DMS 273 (cell line): Measurements from ENCODE around the gene MANBA.
A peak's percentile ranks its signal among the peaks of the same experiment; 100 is the strongest.

ENCODE experiments used
- DNase-seq: peaks from one replicate; lab custom pipeline; 2025; ENCODE audit not compliant: unreplicated experiment; lab: John Stamatoyannopoulos, UW

Gene MANBA

GRCh38 chr4:102760645-102761295 is at the start of gene MANBA:
MANBA (minus strand) TSS chr4:102760968; CDS start chr4:102760894, 74 bp downstream.
- peak; percentile 89 for DNase-seq

- DNase-seq: no peak
Observed at GRCh38 chr4:102809691-102810090, 48.9 kb upstream of the MANBA start.

GRCh38 chr4:102809190-102809589 is 48.4 kb upstream of the MANBA start:
- DNase-seq: no peak

- no peak for DNase-seq
Observed at GRCh38 chr4:102808009-102808408, 47.2 kb upstream of the MANBA start.

- DNase-seq: no peak
Observed at GRCh38 chr4:102807345-102807744, 46.6 kb upstream of the MANBA start.

- no peak for DNase-seq
Observed at GRCh38 chr4:102799816-102800215, 39.0 kb upstream of the MANBA start.

GRCh38 chr4:102794999-102795398 is 34.2 kb upstream of the MANBA start:
- DNase-seq: no peak

GRCh38 chr4:102792361-102792936 is 31.7 kb upstream of the MANBA start:
- DNase-seq: peak; percentile 12

- DNase-seq: peak; percentile 6
Observed at GRCh38 chr4:102791318-102791835, 30.6 kb upstream of the MANBA start.

- DNase-seq: peak; percentile 30
Observed at GRCh38 chr4:102789317-102789717, 28.5 kb upstream of the MANBA start.

- peak; percentile 4 for DNase-seq
Observed at GRCh38 chr4:102787944-102788343, 27.2 kb upstream of the MANBA start.

- peak; percentile 9 for DNase-seq
Observed at GRCh38 chr4:102787096-102787881, 26.5 kb upstream of the MANBA start.

- DNase-seq: no peak
Observed at GRCh38 chr4:102786279-102786678, 25.5 kb upstream of the MANBA start.

- no peak for DNase-seq
Observed at GRCh38 chr4:102783006-102783405, 22.2 kb upstream of the MANBA start.

- no peak for DNase-seq
Observed at GRCh38 chr4:102781570-102781969, 20.8 kb upstream of the MANBA start.

- DNase-seq: no peak
Observed at GRCh38 chr4:102780476-102781144, 19.8 kb upstream of the MANBA start.

- no peak for DNase-seq
Observed at GRCh38 chr4:102779204-102779603, 18.4 kb upstream of the MANBA start.

GRCh38 chr4:102778720-102779119 is 18.0 kb upstream of the MANBA start:
- no peak for DNase-seq

- no peak for DNase-seq
Observed at GRCh38 chr4:102775805-102776204, 15.0 kb upstream of the MANBA start.

GRCh38 chr4:102774254-102774653 is 13.5 kb upstream of the MANBA start:
- no peak for DNase-seq

- no peak for DNase-seq
Observed at GRCh38 chr4:102772738-102773340, 12.1 kb upstream of the MANBA start.
